Anterior cingulate cortex (tissue), 58 donors: ENCODE results near the gene KLHL5.

Source experiments
- DNase-seq, 58 donors: peaks; one replicate each; lab custom pipeline; 2025; lab: John Stamatoyannopoulos, UW

The KLHL5 gene

DNA sequence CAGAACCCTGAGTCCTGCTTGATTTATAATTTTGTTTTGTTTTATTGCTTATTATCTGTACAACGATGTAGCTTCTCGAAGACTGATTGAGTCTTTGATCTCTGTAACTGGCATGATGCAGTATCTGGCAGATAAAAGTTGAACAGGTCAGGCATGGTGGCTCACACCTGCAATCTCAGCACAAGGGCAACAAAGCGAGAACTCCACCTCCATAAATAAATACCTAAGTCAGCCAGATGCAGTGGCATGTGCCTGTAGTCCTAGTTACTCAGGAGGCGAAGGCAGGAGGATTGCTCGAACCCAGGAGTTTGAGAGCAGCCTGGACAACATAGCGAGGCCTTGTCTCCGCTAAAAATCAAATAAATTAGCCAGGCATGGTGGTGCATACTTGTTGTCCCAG is 104.6 kb downstream of the KLHL5 start:
- no peak for DNase-seq

DNA sequence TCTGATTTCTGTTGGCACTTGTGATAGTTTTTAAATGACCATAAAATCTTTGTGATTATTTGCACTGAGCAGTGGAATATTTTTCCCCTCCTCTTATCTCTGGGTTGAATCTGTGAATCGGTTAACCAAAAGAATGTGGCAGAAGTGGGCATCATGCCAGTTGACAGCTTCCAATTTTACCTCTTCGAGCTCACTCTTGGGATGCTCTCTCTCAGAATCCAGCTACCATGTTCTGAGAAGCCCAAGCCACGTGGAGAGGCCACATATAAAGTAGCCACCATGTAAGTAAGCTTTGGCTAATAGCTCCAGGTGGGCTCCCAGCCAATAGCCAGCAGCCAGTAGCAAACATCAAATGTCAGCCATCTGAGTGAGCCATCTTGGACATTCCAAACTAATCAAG is 107.4 kb downstream of the KLHL5 start:
- DNase-seq: no peak

GRCh38 chr4:39170301-39170700 is 108.3 kb downstream of the KLHL5 start:
- no peak for DNase-seq
